Adrenal gland (tissue), 12 donors: ENCODE results near the gene ZNRF1. TPM values are rescaled to one million over a fixed set of nuclear protein-coding genes. Genes with fewer than 3 reads are reported as not detected.
A peak's percentile ranks its signal among the peaks of the same experiment; 100 is the strongest.

Source experiments
- DNase-seq, 7 donors: peaks; one replicate each; pipeline ENCODE4 v3.0.0-alpha.2; 2019 to 2020
- H3K27ac ChIP-seq, 5 donors: fragments of 200-600 bp; sonication (generic) in 4 of 5; 1 replicate in 3 of 5; 2 replicates in 2 of 5; pipeline versions ENCODE4 v1.5.1 to v1.8.0; 2016 to 2020; ENCODE audit warnings: mild to moderate bottlenecking in 1 of 5
- H3K27me3 ChIP-seq: fragments of 200-600 bp; 2 replicates; pipeline ENCODE4 v1.8.0; 2021
- H3K36me3 ChIP-seq, 2 donors: fragments of 200-600 bp; replicated peaks in 1 of 2; 1 replicate in 1 of 2; 2 replicates in 1 of 2; pipeline versions ENCODE4 v1.5.1 to v1.8.0; 2018 to 2022
- H3K4me1 ChIP-seq, 2 donors: fragments of 200-600 bp; replicated peaks in 1 of 2; 1 replicate in 1 of 2; 2 replicates in 1 of 2; pipeline versions ENCODE4 v1.5.1 to v1.8.0; 2018 to 2021
- H3K4me3 ChIP-seq, 4 donors: fragments of 200-600 bp; sonication (generic) in 3 of 4; one replicate each; pipeline ENCODE4 v1.5.1; 2016 to 2018
- H3K9me3 ChIP-seq, 3 donors: fragments of 200-600 bp; sonication (generic) in 1 of 3; replicated peaks in 1 of 3; 1 replicate in 2 of 3; 2 replicates in 1 of 3; pipeline versions ENCODE4 v1.5.1 to v1.8.0; 2016 to 2021
- CTCF ChIP-seq, 6 experiments: fragments of 450-650 bp in 4 of 6; fragments of 200-600 bp in 2 of 6; sonication (generic) in 1 of 6; IDR thresholded peaks; 1 replicate in 5 of 6; 2 replicates in 1 of 6; pipeline versions ENCODE4 v1.5.1 to v1.8.0; 2016 to 2021; ENCODE audit warnings: antibody characterized with exemption in 6 of 6, mild to moderate bottlenecking in 2 of 6, moderate library complexity in 1 of 6
- POLR2A ChIP-seq, 2 donors: fragments of 450-650 bp; IDR thresholded peaks; one replicate each; pipeline ENCODE4 v1.6.1; 2017; ENCODE audit warnings: antibody characterized with exemption in 2 of 2, mild to moderate bottlenecking in 2 of 2, moderate library complexity in 1 of 2
- WGBS, 4 donors: extraction: QIAGEN DNeasy Blood & Tissue Kit in 2 of 4; methylation state at CpG; one replicate each; pipeline versions ENCODE4 v1.1.5 to v1.1.7; 2013 to 2017; 5-methylcytosine and 5-hydroxymethylcytosine counted together
- intact Hi-C, 2 donors: fragments of 100-400 bp; cut with DNase I; formaldehyde crosslinking; loops; one replicate each; pipeline versions ENCODE4 v1.14.1 to v1.15.0; 2022 to 2023
- polyA plus RNA-seq, 3 donors: library from polyadenylated mRNA; stranded (reverse); fragments of 200-250 nt in 2 of 3; fragments of 350-450 nt in 1 of 3; fragmentation: Illumina TruSeq in 1 of 3; extraction: RNeasy Lipid Tissue Mini Kit (QIAGEN cat#74804) in 1 of 3; gene quantifications; one replicate each; pipeline ENCODE4 v1.2.3, GENCODE V29; 2013 to 2014
- total RNA-seq, 9 donors: library from RNA; depleted of rRNA in 4 of 9; stranded (reverse); fragments of >200 nt in 4 of 9; fragments of 120-200 nt in 1 of 9; fragmentation: NEBNext Ultra II Directional in 1 of 9; extraction: Animal tissue kit (Norgen Biotek cat#: 25700) in 1 of 9; gene quantifications; one replicate each; pipeline versions ENCODE4 v1.1.0 to v1.2.4, GENCODE V29; 2013 to 2023
- donor health status: healthy with polysubstance abuse.
- donor health status: Bipolar disorder and iron deficiency.
- donor health status: DM: yes; HTN: yes; CAD: no.
- donor health status: DM: no; HTN: no; CAD: no.
- donor health status: DM: no; HTN: no; CAD: no.
- donor health status: DM: yes; HTN: yes; CAD: no.

Gene ZNRF1
- total and polyA plus RNA-seq, 12 donors: 9.9 to 29.2 (median 25.4) TPM

GRCh38 chr16:75048530-75048929 lies 49.7 kb downstream of the ZNRF1 start:
- Histone ChIP-seq H3K9me3 (no peaks in the 10 kb centered on the region), H3K4me1 (peaks cover 14 to 28% of the 10 kb centered on the region in 2 donors), H3K27me3 (no peaks in the 10 kb centered on the region), H3K27ac (no peak overlapping the region), H3K4me3 (no peak overlapping the region), H3K36me3 (no peaks in the 10 kb centered on the region)
- no peak for TF ChIP-seq CTCF (IDR thresholded peaks at IDR 0.05)
- no peak for TF ChIP-seq POLR2A (IDR thresholded peaks at IDR 0.05)
- intact Hi-C loops: no loop called here
- 72 to 77% (median 76%) methylated on average over 8 of the region's 8 CpGs for WGBS, 4 donors
- peak in 1 of 7 donors; percentile 48 for DNase-seq

GRCh38 chr16:75052481-75053202 lies 53.8 kb downstream of the ZNRF1 start:
- H3K27me3 ChIP-seq: no peaks in the 10 kb centered on the region
- H3K27ac ChIP-seq: no peak overlapping the region
- H3K9me3 ChIP-seq: no peaks in the 10 kb centered on the region
- no peak for TF ChIP-seq CTCF (IDR thresholded peaks at IDR 0.05)
- no peak for TF ChIP-seq POLR2A (IDR thresholded peaks at IDR 0.05)
- no peaks in the 10 kb centered on the region for H3K36me3 ChIP-seq
- 89 to 98% (median 91%) methylated on average over 6 of the region's 6 CpGs for WGBS, 4 donors
- peaks cover 0 to 17% of the 10 kb centered on the region in 2 donors for H3K4me1 ChIP-seq
- no peak overlapping the region for H3K4me3 ChIP-seq
- DNase-seq: peak in 1 of 7 donors; percentile 41
- intact Hi-C loops: loop anchor here in 1 of 2 donors (10.0 kb wide), 1 partner anchor 52 kb away; no protein-coding TSS in a partner anchor

GRCh38 chr16:75053791-75054555 lies 55.1 kb downstream of the ZNRF1 start:
- TF ChIP-seq POLR2A (IDR thresholded peaks at IDR 0.05) (no peak), CTCF (IDR thresholded peaks at IDR 0.05) (no peak)
- intact Hi-C loops: loop anchor here in 1 of 2 donors (10.0 kb wide), 1 partner anchor 51 kb away; no protein-coding TSS in a partner anchor
- WGBS, 4 donors: 69 to 78% (median 72%) methylated on average over 4 of the region's 4 CpGs

GRCh38 chr16:75054556-75054947 lies 55.7 kb downstream of the ZNRF1 start:
- peak in 1 of 7 donors; percentile 9 for DNase-seq
- Histone ChIP-seq H3K4me3 (no peak overlapping the region), H3K27me3 (no peaks in the 10 kb centered on the region), H3K9me3 (no peaks in the 10 kb centered on the region), H3K36me3 (no peaks in the 10 kb centered on the region), H3K27ac (no peak overlapping the region), H3K4me1 (peaks cover 0 to 13% of the 10 kb centered on the region in 2 donors)
- intact Hi-C loops: loop anchor here in 1 of 2 donors (10.0 kb wide), 1 partner anchor 50 kb away; no protein-coding TSS in a partner anchor
- TF ChIP-seq POLR2A (IDR thresholded peaks at IDR 0.05) (no peak), CTCF (IDR thresholded peaks at IDR 0.05) (no peak)
- 73 to 92% (median 79%) methylated on average over 2 of the region's 2 CpGs for WGBS, 4 donors

More at GRCh38 chr16:75053791-75054555, 55.1 kb downstream of the ZNRF1 start:
- Histone ChIP-seq H3K27me3 (no peaks in the 10 kb centered on the region), H3K4me3 (no peak overlapping the region), H3K4me1 (peaks cover 0 to 13% of the 10 kb centered on the region in 2 donors), H3K36me3 (no peaks in the 10 kb centered on the region), H3K27ac (no peak overlapping the region), H3K9me3 (no peaks in the 10 kb centered on the region)
- peak; percentile 59 to 82 (median 72) for DNase-seq
